Measurements from ENCODE around the gene SPECC1L. TPM values are rescaled to one million over a fixed set of nuclear protein-coding genes. Genes with fewer than 3 reads are reported as not detected.
A peak's percentile ranks its signal among the peaks of the same experiment; 100 is the strongest.
"Not testable (repeated sequence)": the region's sequence is repeated elsewhere in the genome, so short reads cannot be mapped to it uniquely, and the experiment has no call there.

SPECC1L gene
- total and polyA plus RNA-seq, 7 donors = 17.4 to 52.6 (median 28.8) TPM

DNA sequence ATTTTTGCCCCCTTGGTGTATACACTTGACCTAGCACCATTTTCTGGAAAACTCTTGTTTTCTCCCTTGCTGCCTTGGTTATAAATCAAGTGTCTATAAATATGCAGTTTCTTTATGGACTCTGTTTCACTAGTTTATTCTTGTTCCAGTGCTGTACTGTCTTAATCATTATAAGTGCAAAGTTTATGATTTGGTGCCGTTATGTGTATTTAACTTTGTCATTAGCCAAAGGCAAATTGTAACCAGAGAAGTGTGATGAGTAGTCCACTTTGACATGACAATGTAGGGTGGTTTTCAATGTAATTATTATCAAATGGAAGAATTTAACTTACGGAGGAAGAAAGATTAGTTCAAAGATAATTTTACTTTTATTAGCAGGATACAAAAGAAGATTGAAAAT is 40.3 kb downstream of the SPECC1L start:
- Histone ChIP-seq H3K27ac (peak overlapping the region in 1 of 4 donors; percentile 15), H3K36me3 (peaks cover 0 to 29% (median 11%) of the 10 kb centered on the region in 4 donors), H3K27me3 (no peaks in the 10 kb centered on the region), H3K4me1 (peaks cover 0 to 45% (median 33%) of the 10 kb centered on the region in 4 donors), H3K9me3 (no peaks in the 10 kb centered on the region), H3K4me3 (no peak overlapping the region)
- WGBS, 2 donors = 84% methylated on average over 2 of the region's 2 CpGs
- no peak for TF ChIP-seq POLR2AphosphoS5 (IDR thresholded peaks at IDR 0.05)
- no peak for TF ChIP-seq EP300 (IDR thresholded peaks at IDR 0.05)
- no peak for TF ChIP-seq POLR2A (IDR thresholded peaks at IDR 0.05)
- TF ChIP-seq, protein P1, sequence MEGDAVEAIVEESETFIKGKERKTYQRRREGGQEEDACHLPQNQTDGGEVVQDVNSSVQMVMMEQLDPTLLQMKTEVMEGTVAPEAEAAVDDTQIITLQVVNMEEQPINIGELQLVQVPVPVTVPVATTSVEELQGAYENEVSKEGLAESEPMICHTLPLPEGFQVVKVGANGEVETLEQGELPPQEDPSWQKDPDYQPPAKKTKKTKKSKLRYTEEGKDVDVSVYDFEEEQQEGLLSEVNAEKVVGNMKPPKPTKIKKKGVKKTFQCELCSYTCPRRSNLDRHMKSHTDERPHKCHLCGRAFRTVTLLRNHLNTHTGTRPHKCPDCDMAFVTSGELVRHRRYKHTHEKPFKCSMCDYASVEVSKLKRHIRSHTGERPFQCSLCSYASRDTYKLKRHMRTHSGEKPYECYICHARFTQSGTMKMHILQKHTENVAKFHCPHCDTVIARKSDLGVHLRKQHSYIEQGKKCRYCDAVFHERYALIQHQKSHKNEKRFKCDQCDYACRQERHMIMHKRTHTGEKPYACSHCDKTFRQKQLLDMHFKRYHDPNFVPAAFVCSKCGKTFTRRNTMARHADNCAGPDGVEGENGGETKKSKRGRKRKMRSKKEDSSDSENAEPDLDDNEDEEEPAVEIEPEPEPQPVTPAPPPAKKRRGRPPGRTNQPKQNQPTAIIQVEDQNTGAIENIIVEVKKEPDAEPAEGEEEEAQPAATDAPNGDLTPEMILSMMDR (IDR thresholded peaks at IDR 0.05) = no peak
- intact Hi-C loops (cut with DNase I) = no loop called here
- DNase-seq = no peak

DNA sequence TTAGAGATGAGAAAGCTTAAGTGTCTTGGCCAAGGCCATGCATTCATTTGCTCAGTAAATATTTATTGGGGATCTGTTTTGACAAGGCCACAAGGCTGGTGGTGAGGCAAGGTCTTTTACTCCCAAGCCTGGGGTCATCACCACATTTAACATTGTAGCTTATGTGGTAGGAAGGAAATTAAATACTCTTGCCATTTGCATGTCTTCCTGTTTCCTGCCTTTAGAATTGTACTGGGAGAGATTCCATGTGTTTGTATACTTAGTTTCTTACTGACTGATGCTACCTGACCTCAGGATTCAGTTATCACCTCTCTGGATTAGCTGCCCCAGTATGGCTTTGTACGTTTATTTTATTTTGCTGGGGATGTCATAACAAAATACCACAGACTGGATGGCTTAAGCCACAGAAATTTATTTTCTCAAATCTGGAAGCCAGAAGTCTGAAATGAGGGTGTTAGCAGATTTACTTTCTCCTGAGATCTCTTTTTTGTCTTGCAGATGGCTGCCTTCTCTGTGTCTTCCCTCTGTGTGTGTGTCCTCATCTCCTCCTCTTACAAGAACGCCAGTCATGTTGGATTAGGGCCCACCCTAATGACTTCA is 44.8 kb downstream of the SPECC1L start:
- TF ChIP-seq, protein P1 (IDR thresholded peaks at IDR 0.05) = no peak
- no peaks in the 10 kb centered on the region for H3K27me3 ChIP-seq
- intact Hi-C loops (cut with DNase I) = no loop called here
- H3K9me3 ChIP-seq = no peaks in the 10 kb centered on the region
- peak overlapping the region in 1 of 4 donors; percentile 74 for H3K27ac ChIP-seq
- no peak for DNase-seq
- H3K4me3 ChIP-seq = no peak overlapping the region
- WGBS, 2 donors = 77 to 82% methylated on average over 2 of the region's 2 CpGs
- peaks cover 0 to 43% (median 9%) of the 10 kb centered on the region in 4 donors for H3K36me3 ChIP-seq
- H3K4me1 ChIP-seq = peaks cover 0 to 30% (median 20%) of the 10 kb centered on the region in 4 donors

DNA sequence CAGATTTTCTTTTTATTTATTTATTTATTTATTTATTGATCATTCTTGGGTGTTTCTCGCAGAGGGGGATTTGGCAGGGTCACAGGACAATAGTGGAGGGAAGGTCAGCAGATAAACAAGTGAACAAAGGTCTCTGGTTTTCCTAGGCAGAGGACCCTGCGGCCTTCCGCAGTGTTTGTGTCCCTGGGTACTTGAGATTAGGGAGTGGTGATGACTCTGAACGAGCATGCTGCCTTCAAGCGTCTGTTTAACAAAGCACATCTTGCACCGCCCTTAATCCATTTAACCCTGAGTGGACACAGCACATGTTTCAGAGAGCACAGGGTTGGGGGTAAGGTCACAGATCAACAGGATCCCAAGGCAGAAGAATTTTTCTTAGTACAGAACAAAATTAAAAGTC is 45.6 kb downstream of the SPECC1L start:
- H3K9me3 ChIP-seq; intact Hi-C loops (cut with DNase I); H3K27me3 ChIP-seq; DNase-seq; H3K4me3 ChIP-seq: not testable (repeated sequence)
- peaks cover 0 to 24% (median 16%) of the 10 kb centered on the region in 4 donors for H3K4me1 ChIP-seq
- H3K27ac ChIP-seq = peak overlapping the region in 1 of 4 donors; percentile 74
- 91 to 93% methylated on average over 6 of the region's 6 CpGs for WGBS, 2 donors
- H3K36me3 ChIP-seq = peaks cover 0 to 51% (median 9%) of the 10 kb centered on the region in 4 donors

DNA sequence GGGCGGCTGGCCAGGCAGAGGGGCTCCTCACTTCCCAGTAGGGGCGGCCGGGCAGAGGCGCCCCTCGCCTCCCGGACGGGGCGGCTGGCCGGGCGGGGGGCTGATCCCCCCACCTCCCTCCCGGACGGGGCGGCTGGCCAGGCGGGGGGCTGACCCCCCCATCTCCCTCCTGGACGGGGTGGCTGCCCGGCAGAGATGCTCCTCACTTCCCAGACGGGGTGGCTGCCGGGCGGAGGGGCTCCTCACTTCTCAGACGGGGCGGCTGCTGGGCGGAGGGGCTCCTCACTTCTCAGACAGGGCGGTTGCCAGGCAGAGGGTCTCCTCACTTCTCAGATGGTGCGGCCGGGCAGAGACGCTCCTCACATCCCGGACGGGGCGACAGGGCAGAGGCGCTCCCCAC is 46.9 kb downstream of the SPECC1L start:
- Histone ChIP-seq H3K36me3 (peaks cover 0 to 63% (median 15%) of the 10 kb centered on the region in 4 donors), H3K4me1 (peaks cover 0 to 26% (median 11%) of the 10 kb centered on the region in 4 donors)
- H3K27ac ChIP-seq; H3K4me3 ChIP-seq; DNase-seq; intact Hi-C loops (cut with DNase I); H3K27me3 ChIP-seq; H3K9me3 ChIP-seq: not testable (repeated sequence)
- WGBS, 2 donors = 94 to 97% methylated on average over 30 of the region's 30 CpGs

DNA sequence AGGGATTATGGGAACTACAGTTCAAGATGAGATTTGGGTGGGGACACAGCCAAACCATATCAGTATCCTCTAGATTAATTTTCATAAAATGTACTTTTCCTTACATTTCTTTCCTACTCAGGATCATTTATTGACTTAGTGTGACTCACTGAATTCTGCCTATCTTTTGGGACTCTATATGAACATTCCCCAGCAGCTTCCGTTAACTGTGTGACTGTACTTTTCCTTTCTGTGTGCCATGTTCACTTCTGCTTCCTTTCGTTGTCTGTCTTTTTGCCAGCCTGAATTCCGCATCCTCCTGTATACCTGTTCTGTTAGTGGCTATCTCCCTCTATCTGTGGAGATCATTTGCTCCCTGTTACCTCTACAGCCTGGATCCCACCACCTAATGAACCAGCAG is 48.8 kb downstream of the SPECC1L start:
- TF ChIP-seq, protein P1 (IDR thresholded peaks at IDR 0.05) = no peak
- TF ChIP-seq EP300 (IDR thresholded peaks at IDR 0.05) (no peak), POLR2A (IDR thresholded peaks at IDR 0.05) (no peak), POLR2AphosphoS5 (IDR thresholded peaks at IDR 0.05) (no peak)
- Histone ChIP-seq H3K4me3 (no peak overlapping the region), H3K4me1 (peaks cover 0 to 30% (median 15%) of the 10 kb centered on the region in 4 donors), H3K27ac (peak overlapping the region in 1 of 4 donors; percentile 3), H3K27me3 (no peaks in the 10 kb centered on the region), H3K9me3 (no peaks in the 10 kb centered on the region), H3K36me3 (peaks cover under 1 to 51% (median 13%) of the 10 kb centered on the region in 4 donors)
- 90 to 95% methylated on average over 3 of the region's 3 CpGs for WGBS, 2 donors
- no peak for DNase-seq
- intact Hi-C loops (cut with DNase I) = no loop called here

GRCh38 chr22:24321999-24322398 is 51.4 kb downstream of the SPECC1L start:
- Histone ChIP-seq H3K36me3 (peaks cover 4 to 56% (median 13%) of the 10 kb centered on the region in 4 donors), H3K27ac (no peak overlapping the region), H3K9me3 (no peaks in the 10 kb centered on the region), H3K4me3 (no peak overlapping the region), H3K4me1 (peaks cover 0 to 22% (median 7%) of the 10 kb centered on the region in 4 donors), H3K27me3 (no peaks in the 10 kb centered on the region)
- 96 to 97% methylated on average over 13 of the region's 13 CpGs for WGBS, 2 donors
- intact Hi-C loops (cut with DNase I) = no loop called here
- no peak for DNase-seq
- TF ChIP-seq POLR2AphosphoS5 (IDR thresholded peaks at IDR 0.05) (peak in 1 of 4 donors; percentile 17), EP300 (IDR thresholded peaks at IDR 0.05) (no peak)
